Embryonic facial prominence (tissue), 1 donor: ENCODE results near the gene USH1G.
"Not testable (repeated sequence)": the region's sequence is repeated elsewhere in the genome, so short reads cannot be mapped to it uniquely, and the experiment has no call there.

Source experiments
- DNase-seq: peaks from one replicate; pipeline ENCODE4 v3.0.0-alpha.2; 2016; ENCODE audit errors: extremely low spot score

USH1G gene

DNA sequence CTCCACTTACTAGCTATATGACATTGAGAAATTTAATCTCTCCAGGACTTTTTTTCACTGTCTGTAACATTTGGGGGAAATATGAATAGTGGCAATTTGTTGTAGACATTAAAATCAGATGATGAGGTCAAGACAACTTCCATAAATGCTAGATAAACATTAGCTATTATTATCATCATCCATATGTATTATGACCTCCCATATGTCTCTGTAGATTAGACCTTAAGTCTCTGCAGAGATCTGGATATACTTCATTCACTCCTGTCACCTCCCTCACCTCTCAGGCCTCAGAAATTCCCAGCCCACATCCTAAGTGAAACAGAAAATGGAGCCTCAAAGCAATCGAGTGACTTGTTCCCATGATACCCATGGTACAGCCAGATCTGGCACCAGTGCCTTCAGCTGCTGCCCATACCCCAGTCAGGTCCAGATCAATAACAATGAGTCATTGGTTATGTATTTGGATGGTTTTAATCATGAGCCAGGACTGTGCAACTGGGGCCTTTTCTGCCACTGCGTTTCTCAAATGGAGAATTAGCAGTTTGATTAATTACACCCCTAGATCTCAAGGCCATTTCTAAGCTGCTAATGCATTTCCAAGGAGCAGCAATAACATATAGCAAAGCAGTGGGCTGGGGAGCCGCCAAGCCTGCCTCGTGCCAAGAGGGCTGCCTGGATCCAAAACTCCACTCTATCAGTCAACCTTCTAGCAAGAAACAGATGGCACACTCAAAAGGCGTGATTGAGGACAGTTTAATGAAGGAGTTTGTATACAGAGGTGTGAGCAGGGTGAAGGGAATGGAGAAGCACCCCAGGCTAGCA is 47.7 kb downstream of the USH1G start:
- DNase-seq, result no peak

DNA sequence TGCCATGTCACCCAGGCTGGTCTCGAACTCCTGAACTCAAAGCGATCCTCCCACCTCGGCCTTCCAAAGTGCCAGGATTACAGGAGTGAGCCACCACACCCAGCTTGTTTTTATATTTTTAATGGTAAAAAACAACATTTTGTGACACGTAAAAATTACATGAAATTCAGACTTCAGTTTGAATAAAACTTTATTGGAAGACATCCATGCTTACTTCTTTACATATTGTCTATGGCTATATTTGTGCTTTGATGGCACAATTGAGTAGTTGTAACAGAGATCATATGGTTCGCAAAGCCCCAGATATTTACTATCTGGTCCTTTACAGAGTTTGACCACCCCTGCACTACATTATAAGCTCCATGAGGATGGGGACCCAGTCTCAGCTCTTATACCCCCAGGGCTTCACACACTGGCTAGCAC is 48.4 kb downstream of the USH1G start:
- DNase-seq, result no peak

DNA sequence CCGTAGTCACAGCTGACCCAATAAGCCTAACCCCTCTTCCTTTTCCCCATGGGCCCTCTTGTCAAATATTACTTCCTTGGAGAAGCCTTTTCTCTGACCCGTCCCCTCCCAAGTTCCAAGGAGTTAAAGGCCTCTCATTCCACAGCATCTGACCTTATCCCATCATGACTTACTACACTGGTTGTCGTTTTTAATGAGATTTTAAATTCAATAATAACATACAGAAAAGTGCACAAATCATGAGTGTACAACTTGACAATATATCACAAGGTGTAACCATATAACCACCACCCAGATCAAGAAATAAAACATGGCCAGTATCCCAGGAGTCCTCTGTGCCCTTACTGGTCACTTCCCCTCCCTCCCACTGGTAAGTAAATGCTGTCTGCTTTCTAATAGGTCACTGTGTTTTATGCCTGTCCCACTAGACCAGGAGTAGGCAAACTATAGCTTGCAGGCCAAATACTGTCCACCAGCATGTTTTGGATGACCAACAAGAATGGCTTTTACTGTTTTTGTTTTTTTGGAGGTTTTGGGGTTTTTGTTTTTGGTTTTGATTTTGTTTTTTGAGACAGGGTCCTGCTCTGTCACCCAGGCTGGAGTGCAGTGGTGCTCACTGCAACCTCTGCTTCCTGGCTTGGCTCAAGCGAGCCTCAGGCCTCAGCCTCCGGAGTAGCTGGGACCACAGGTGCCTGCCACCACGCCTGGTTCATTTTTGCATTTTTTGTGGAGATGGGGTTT is 49.0 kb downstream of the USH1G start:
- no peak for DNase-seq

DNA sequence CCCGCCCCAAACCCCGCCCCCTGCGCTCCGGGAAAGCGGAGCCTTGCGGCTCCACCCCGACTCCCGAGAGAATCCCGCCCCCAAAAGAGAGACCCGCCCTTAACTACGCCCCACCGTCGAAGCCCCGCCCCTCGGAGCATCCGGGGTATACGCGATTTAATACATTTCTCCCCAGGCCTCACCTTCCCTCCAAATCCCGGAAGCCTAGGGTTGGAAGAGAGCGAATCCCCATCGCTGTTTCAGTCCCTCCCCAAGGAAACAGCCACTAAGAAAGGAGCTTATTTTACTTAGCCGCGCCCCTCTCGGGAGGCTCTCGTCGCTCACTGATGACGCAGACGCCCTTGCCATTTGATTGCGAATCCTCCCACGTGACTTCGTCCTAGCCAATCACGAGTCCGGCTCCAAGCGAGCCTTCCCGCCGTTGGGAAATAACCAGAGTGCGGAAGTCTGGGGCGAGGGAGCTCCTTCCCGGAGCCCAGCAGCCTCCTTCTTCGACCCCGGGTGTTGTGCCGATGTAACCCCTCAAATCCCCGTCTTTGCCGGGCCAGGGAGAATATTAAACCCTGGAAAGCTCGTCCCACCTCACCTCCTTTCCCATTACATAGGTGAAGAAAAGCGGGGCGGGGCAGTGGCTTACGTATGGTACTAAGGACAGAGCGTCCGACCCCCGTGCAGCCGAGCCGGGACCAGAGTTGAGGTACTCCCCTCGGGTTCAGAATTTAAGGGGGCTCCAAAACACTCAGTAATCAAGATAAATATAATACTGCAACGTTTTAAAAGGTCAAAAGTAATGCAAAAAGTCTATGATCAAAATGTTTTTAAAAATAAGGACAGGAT is 49.8 kb downstream of the USH1G start:
- peak; percentile 100 for DNase-seq

DNA sequence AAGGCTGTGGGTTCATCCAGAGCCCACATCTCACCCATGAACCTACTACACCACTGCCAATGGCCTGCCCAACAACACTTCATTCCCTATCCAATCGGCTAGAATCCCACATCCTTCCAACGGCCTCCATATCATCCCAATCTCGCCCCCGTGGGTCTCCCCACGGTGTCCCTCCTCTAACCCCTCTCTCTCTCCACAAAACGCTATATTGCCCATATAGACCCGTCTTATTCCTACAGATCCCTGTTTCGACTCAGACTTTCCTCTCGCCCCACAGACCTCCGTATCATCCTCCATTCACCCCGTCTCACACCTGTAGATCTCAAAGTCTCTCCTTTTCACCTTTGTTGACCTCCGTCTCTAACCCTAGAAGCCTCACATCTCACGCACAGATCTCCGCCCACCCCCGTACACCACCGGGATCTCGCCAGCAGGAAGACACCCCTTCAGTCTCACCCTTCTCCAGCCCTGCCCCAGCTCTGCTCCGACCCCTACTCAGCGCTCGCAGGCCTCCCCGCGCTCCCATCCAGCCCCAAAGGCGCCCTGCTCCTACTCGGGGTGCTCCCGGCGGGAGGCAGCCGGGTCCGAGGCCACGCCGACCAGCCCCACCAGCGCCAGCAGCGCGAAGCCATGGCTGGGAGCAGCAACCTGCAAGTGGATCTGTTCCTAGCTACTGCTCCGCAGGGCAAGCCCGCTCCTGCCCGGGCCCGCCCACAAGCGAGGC is 50.6 kb downstream of the USH1G start, which contains the start of gene FDXR:
Gene FDXR, minus strand, starts transcription at position 682 of the 724 bp plus-strand sequence. Its CDS starts 50 bp downstream, at position 632.
- no peak for DNase-seq

DNA sequence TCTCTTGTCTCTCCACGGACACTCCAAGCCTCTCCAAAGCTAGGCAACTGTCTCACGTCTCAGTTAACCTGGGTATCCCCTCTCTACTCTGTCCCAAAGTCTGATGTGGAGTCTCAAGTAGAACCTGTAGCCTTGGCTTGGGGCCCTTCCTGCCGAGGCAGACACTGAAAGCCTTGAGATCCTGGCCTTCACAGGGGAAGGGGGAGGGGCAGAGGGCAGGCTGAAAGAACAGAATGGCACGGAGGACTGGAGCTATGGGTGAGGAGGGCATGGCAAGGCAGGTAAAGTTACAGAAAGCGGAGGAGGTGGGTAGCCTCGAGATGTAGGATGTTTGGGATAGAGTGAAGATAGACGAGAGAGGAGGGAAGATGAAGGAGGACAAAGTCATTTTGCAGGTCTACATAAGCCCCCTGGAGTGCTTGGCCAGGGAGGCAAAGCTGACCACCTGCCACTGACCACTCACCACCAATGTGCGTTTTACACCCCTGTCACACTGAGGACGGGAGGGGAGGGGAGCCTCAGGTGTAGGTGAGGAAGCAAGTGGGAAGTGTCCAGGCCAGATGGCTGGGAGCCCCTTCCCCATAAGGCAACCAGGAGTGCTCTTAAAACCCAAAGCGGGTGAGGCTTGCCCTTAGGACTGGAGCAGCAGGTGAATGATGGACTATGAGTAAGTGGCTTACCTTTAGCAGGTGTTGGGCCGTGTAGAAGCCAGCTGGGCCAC is 51.5 kb downstream of the USH1G start:
- DNase-seq, result no peak

DNA sequence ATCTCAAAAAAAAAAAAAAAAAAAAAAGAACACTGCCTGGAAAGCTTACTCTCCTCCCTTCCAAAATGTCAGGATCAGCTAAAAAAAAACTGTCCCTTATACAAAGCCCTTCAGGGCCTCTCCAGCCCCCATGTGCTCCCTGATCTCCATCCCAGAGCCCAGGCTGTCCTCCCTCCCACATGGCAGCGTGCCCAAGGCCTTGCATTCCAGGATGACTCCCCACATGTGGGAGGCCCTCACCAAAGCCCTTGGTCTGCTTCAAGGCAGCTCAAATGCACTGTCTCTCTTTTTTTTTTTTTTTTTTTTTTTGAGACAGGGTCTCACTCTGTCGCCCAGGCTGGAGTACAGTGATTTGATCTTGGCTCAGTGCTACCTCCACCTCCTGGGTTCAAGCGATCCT is 52.5 kb downstream of the USH1G start:
- no peak for DNase-seq

DNA sequence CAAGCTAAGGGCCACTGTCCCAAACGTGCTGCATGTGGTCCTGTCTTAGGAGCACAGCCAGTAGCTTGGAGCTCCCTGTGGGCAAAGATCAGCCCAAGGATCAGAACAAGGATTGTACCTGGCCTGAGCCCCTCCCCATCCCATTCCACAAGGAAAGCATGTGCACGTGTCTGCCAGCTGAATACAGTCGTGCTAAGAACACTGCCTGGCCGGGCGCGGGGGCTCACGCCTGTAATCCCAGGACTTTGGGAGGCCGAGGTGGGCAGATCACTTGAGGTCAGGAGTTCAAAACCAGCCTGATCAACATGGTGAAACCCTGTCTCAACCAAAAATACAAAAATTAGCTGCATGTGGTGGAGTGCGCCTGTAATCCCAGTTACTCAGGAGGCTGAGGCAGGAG is 53.0 kb downstream of the USH1G start:
- DNase-seq, result not testable (repeated sequence)

DNA sequence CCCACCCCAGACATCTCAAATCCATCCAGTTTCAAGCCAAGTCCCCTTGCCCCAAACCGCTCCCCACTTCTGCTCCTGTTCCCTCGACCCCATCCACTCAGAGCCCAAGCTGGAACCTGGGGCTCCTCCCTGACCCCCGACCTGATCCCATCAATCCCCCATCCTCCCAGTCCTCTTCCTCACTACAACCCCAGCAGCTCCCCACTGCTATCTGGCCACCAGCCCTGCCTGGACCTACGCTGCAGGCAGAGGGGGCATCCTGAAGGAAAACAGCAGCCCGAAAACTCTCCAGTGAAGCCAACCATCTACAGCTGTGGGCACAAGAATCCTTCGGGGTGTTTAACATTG is 54.2 kb downstream of the USH1G start:
- DNase-seq, result no peak

DNA sequence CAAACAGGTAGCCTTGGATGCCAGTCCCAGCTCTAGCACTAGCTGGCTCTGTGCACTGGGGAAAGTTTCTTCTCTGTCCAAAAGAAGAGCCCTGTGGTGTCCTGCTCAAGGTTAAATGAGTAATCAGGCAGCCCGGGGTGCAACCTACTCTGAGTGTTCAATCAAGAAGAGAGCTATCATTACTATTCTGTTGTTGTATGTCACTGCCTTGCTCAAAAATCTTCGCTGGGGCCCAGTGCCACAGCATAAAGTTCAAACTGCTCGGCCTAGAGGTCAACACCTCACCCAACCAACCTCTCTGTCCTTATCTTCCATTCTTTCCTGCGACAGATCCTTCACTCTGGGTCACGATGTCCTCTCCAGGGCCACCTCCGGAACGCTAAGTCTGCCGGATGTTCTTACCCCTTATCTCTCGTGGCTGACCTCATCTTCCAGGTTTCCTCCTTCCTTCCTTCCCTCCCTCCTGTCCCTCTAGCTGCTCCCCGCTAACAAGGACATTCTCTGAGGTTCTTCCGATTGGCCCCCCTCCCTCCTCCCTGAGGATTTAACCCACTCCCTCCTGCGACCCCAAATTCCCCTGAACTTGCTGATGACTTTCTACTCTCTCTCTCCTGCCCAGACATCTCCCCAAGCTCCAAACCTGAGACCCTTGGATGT is 54.7 kb downstream of the USH1G start:
- DNase-seq, result no peak

DNA sequence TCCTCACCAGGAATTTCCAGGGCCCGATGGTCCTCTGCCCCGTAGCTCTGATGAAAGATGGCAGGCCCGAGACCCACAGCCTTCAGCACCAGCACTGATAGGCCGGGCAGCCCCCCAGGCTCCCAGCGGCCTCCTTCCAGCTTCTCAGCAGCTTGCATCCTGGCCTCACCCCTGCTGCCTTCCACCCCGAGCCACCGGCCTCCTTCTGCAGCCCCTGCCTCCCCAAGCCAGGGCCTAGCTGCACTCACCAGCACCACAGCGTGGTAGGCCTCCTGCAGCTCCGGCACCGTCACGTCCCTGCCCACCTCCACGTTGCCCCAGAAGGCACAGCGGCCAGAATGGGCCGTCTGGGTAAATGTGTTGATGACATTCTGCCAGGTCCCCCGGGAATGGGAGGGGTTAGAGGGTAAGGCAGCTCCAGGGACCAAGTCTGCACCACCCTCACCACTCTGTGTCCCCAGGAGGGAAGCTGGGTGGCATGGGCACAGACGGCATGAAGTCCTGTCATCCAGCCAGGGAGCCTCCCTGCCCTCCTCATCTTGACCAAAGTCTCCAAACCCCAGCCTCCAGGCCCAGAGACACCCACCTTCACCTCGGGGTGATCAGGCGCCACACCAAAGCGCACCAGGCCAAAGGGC is 56.7 kb downstream of the USH1G start:
- DNase-seq, result no peak
